ENCODE measurements around the gene LIPA.

GRCh38 chr10:89171263-89171872 lies 80.2 kb downstream of the LIPA start:
- TF ChIP-seq CTCF (IDR thresholded peaks at IDR 0.05), result no peak
- TF ChIP-seq POLR2A (IDR thresholded peaks at IDR 0.05), result no peak
